GM18520 (cell line): ENCODE data around the gene SEL1L.
"Not testable (repeated sequence)": the region's sequence is repeated elsewhere in the genome, so short reads cannot be mapped to it uniquely, and the experiment has no call there.

Experiments used
- ATAC-seq: cut with Tn5 transposase; IDR thresholded peaks from one replicate; pipeline ENCODE4 v1.9.1; 2021; ENCODE audit not compliant: unreplicated experiment

Gene SEL1L

DNA sequence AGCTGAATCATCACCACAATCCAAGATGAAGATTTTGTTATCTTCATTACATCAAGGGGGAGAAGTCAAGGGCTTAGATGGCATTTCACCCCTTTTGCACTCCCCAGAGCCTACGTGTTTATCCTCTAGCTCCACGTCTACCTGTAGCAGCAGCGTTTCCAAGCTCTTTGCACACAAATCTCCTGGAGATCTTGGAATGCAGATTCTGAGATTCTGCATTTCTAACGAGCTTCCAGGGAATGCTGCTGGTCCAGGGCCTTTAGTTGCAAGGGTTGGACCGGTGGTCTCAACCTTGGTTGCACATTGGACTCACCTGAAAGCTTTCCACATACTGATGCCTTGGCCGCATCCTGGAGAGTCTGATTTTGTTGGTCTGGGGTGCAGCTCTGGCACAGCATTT, 84.1 kb downstream of the SEL1L start:
- no peak for ATAC-seq

DNA sequence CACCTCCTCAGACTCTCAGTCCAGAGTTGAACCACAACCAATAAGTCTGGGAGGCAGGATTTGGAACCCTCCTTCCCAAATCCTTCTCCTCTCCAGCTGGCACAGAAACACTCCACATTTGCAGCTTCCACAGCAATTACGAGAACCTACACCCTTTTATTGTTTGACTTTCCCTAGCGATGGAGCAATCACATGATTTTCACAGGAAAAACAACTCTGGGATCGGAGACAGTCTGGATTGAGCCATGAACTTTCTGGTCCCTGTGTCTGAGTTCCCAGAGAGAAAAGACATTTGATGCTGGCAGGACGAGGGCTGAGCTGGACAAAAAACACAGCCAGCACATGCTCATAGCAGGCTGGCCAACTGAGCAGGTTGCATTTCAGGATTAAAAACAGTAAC, 84.5 kb downstream of the SEL1L start:
- no peak for ATAC-seq

- no peak for ATAC-seq
Observed at GRCh38 chr14:81447021-81447764, 86.5 kb downstream of the SEL1L start.

DNA sequence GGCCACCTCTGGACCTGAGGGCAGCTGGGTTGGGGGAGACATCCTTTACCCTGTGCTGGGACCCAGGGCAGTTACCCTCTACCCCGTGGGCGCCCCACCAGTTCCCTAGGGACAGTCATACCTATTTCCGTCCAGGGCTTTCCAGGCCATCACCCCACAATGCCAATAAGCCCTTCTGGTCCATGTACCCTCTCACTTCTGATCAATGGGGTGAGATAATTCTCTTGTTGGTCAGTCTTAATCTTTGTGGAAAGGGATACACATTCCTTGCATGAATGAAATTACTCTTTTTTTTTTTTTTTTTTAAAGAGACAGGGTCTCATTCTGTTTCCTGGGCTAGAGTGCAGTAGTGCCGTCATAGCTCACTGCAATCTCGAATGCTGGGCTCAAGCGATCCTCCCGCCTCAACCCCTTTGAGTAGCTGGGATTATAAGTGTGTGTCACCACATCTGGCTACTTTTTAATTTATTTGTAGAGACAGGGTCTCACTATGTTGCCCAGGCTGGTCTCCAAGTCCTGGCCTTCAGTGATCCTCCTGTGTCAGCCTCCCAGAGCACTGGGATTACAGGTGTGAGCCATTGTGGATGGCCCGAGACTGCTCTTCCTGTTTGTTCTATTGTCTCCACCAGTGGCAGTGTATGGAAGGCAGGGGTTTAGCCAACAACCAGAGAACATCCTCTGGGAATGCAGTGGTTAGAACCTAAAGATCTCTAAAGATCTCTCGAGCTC, 87.2 kb downstream of the SEL1L start:
- ATAC-seq = no peak

DNA sequence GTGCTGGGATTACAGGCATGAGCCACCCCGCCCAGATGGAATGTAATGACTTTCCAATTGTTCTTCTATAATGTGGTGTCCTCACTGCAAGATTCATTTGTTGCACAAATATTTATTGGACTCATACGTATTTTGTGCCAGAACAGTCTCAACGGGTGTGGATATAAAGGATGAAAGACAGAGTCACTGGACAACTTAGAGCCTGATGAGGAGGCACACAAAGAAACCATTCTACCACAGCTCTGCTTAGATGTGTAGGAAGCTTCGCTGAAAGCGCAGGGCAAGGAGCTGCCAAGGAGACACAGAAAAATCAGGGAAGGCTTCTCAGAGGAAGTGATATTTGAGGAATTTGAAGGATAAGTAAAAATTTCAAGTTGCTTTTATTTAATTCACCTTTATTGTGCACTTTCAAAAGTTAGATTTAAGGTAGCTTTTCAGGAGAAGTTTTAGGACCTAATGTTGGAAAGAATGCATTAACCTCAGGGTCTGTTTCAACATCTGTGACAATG, 92.0 kb downstream of the SEL1L start:
- ATAC-seq = no peak

DNA sequence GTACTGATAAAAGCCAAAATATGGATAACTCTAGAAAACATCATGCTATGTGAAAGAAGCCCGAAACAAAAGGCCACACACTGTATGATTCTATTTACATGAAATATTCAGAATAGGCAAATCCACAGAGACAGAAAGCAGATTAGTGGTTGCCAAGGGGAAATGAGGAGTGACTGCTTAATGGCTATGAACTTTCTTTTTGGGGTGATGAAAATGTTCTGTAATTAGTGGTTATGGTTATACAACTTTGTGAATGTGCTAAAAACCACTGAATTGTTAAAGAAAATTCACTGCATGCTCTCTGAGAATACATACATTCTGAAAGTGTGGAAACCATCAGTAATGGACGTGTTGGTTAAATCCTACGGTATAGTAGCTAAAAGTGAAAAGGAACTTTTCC, 93.6 kb downstream of the SEL1L start:
- peak; percentile 64 for ATAC-seq

DNA sequence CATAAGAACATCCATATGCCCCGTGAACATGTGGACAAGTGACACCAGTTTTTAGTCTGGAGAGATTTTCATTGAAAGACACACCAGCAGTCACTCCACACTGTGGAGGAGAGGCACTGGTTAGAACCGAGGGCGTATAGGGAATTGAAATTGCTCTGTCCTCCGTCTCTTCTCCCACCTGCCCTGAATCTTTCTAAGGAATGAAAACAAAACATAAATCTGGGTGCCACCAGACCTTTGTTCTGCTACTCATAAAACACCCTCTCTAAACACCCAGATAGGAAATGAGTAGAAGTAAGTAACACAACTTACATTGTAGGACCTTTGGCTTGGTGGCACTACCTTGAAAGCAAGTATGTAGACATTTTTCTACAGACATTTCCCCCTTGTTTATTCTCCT, 96.4 kb downstream of the SEL1L start:
- no peak for ATAC-seq

DNA sequence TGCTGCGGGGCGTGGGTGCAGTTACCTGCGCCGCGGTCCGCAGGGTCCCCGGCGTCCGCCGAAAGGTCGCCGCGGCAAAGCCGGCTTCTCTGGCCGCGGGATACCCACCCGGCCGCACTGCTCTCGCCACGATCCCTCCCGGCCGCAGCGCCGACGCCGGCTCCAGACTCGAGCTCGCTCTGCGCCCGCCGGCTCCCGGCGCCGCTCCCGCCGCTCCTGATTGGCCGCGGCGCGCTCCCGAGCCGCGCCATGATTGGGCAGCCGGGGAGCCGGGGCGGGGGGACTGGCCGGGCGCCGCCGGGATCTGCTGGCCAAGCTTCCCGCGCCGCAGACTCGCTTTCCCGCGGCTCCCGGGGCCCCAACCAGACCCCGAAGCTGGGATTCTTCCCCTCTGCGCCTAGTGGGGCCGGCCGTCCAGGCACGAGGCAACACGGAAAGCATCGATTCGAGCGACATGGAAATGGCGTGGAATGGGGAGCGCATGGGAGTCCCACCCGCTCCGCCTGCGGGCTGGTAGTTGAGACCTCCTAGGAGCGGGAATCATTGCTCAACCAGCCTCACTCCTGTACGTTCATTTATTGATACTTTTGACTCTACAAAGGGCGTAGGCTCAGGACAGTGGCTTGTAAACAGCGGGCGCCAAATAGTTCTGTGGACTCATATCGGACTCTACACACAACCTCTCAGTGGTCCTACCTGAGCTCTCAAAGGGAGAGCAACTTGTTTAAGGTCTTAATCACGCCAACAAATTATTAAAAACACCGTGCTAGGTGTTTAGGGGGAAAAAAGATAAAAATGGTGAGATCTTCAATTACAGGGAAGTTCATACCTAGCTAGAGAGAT, 97.1 kb downstream of the SEL1L start:
- no peak for ATAC-seq

- no peak for ATAC-seq
Observed at GRCh38 chr14:81435391-81436295, 98.0 kb downstream of the SEL1L start.

GRCh38 chr14:81435048-81435390, 98.6 kb downstream of the SEL1L start:
- ATAC-seq = no peak

DNA sequence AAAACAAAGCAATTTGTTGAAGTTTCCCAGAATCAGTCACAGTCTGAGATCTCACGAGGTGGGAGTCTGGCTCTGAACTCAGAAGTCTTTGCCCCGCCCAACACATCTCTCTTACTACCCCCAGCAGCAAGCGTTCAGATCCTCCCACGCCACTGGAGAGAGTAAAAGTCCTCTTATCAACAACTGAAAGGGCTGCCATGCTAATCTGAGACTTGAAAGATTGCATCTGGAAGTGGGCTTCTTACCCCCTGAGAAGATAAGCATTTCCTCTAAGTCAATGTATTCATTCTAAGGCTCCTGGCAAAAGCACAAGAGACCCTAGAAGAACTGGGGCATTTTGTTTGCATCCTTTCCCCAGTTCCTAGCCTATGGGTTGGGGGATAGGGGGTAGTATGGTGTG, 99.4 kb downstream of the SEL1L start:
- no peak for ATAC-seq

GRCh38 chr14:81433378-81433777, 100.3 kb downstream of the SEL1L start:
- ATAC-seq = no peak

- no peak for ATAC-seq
Observed at GRCh38 chr14:81432219-81432661, 101.4 kb downstream of the SEL1L start.

DNA sequence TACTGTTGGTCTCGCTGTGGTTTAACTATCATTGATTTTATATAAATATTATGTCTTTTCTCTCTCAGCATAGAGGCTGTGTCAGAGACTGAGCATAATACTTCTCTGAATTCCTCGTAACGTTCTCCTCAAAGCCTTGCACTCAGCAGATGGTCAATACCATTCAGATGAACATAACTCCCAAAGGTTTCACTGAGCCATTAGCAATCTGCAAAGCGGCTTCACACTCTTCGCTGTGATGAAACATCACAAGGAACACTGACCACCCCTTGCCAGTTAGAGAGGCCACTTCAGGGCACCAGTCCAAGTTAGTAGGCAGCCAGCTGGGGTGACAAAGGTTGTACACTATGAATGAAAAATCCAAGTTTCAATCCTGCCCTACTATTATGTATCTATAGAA, 103.4 kb downstream of the SEL1L start:
- no peak for ATAC-seq

- not testable (repeated sequence) for ATAC-seq
Observed at GRCh38 chr14:81429749-81430148, 103.9 kb downstream of the SEL1L start.

GRCh38 chr14:81429028-81429427, 104.6 kb downstream of the SEL1L start:
- no peak for ATAC-seq

DNA sequence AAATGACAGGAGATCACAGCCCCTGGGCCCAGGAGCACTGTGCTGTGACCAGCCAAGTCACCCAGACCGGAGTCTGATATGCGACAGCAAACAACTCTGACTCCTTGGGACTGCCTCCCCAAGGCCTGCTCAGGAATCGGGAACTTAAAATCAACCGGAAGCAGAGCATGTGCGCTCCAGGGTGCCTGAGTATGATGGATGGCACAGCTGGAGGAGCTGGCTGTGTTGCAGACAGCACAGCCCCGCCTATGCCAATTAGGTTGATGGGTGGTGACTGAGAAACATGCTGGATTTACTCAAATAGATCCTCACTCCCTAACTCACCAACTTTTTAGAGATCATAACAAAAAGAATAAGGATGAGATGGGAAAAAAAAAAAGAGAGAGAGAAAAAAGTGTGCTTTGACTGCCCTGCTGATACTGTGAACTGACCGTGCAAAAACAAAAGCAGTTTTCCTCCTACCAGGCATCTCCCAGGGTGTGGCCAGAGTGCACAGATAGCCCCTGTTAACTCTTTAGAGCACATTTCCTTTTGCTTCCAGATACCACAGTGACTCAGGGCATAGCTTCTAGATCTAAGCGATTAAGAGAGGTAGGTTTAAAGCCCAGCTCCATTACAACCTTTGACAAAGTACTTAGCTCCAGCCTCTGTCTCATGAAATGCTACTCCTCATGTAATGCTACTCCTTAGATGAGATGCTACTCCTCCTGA, 106.2 kb downstream of the SEL1L start:
- ATAC-seq = no peak

- ATAC-seq = no peak
Observed at GRCh38 chr14:81423504-81423903, 110.1 kb downstream of the SEL1L start.
